ENCODE data around the gene HOXA11. TPM values are rescaled to one million over a fixed set of nuclear protein-coding genes. Genes with fewer than 3 reads are reported as not detected.
A peak's percentile ranks its signal among the peaks of the same experiment; 100 is the strongest.

Gene HOXA11
- total RNA-seq, 2 experiments from 2014 or later = not detected

DNA sequence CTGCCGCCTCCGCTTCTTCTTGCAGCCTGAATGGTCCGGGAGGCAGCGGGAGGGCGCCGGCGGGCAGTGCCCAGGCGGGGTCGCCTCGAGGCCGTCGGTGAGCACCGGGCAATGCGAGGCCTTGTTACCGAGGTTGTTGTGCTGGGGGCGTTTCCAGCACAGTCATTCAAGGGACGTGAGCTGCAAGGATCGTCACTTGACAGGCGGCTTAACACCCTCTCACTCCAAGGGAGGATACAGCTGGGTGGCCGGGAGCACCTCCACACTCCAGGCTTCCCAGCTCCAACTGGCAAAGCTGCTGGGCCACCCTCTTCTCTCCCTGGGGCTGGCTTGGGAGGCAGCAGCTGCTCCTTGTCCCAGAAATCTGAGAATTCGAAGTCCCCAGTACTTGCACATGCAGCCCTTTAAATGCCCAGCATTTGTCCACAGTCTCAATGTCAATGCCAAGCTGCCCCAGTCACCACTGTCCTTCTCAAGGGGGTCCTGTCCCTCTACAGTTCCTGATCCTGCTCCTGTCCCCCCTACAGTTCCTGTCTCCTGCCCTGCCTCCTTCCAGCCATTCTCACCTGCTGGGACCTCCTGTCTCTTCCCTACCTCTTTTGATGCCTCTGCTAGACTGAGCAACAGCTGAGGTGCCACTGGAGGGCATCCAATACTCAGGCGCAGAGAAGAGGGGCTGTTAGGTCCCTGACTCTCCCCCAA, 4.4 kb upstream of the HOXA11 start:
- H3K4me3 Mint-ChIP-seq = no peak overlapping the region
- CTCF ChIA-PET = interaction anchor here (1.9 to 2.7 kb wide), 2 partner anchors 10 to 28 kb away, joined by 5 to 11 read pairs; no protein-coding TSS in a partner anchor
- no peaks in the 10 kb centered on the region for H3K9me3 Mint-ChIP-seq
- DNase-seq = no peak
- intact Hi-C loops (cut with micrococcal nuclease) = loop anchor here (5.0 kb wide), 1 partner anchor 37 kb away; the partner anchor contains the start of gene HOXA3
- H3K27me3 Mint-ChIP-seq (ENCODE audit: low read depth) = peaks cover 91% of the 10 kb centered on the region
- H3K4me1 Mint-ChIP-seq (ENCODE audit: low read depth) = peaks cover 47% of the 10 kb centered on the region
- no peak overlapping the region for H3K27ac Mint-ChIP-seq
- H3K36me3 Mint-ChIP-seq (ENCODE audit: low read depth) = no peaks in the 10 kb centered on the region

GRCh38 chr7:27188386-27189294, 3.6 kb upstream of the HOXA11 start:
- peak; percentile 59 for DNase-seq
- H3K27me3 Mint-ChIP-seq (ENCODE audit: low read depth) = peaks cover 90% of the 10 kb centered on the region
- H3K9me3 Mint-ChIP-seq = no peaks in the 10 kb centered on the region
- intact Hi-C loops (cut with micrococcal nuclease) = loop anchor here (5.0 kb wide), 1 partner anchor 36 kb away; the partner anchor contains the start of gene HOXA3
- peaks cover 44% of the 10 kb centered on the region for H3K4me1 Mint-ChIP-seq (ENCODE audit: low read depth)
- CTCF ChIA-PET = interaction anchor here (0.7 to 2.7 kb wide), 3 partner anchors 10 to 1315 kb away, joined by 3 to 11 read pairs (median 5); no protein-coding TSS in a partner anchor
- no peaks in the 10 kb centered on the region for H3K36me3 Mint-ChIP-seq (ENCODE audit: low read depth)
- H3K4me3 Mint-ChIP-seq = peak overlapping the region; percentile 57
- H3K27ac Mint-ChIP-seq = no peak overlapping the region

DNA sequence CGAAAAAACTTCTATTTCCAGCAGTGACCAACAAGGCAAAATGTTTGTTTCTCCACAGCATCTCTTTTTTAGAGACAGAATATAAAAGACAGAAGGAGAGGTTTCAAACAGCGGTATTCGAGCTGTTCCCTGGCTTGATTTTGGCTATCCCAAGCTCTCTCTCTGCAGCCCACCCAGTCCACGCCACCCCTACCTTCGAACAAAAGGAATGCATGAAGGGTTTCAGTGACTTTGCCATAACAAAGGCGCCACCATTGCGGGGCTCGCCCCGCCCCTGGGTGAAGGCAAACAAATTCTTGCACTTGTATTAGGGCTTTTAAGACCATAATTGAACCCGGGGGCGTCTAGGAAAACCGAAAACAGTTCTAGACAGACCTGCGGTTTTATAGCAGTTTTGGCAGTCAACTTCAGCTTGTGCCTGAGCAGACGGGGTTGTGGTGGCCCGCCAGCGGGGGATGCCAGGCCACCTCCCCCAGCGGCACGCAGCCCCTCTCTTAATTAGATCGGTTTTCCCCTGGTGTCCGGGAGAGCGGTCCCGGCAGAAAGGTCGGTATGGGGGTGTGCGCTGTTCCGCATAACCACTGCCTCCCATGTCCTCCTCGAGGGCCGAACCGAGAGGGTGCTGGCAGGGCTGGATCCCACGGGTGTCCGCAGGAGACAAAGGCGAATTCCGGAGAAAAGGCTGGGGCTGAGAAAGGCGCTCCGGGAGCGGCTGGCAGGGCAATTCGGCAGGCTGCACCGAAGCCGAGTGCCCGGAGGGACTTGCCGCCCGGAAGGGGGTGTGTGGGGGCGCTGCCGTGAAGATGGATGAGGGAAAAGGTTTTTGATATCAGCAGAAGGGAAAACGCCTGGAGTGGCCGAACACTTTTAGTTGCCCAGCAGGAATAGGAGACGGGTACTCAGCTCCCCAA, 2.7 kb upstream of the HOXA11 start:
- no peak overlapping the region for H3K27ac Mint-ChIP-seq
- peaks cover 40% of the 10 kb centered on the region for H3K4me1 Mint-ChIP-seq (ENCODE audit: low read depth)
- DNase-seq = no peak
- H3K27me3 Mint-ChIP-seq (ENCODE audit: low read depth) = peaks cover 88% of the 10 kb centered on the region
- H3K4me3 Mint-ChIP-seq = peak overlapping the region; percentile 57
- CTCF ChIA-PET = interaction anchor here (0.6 to 1.9 kb wide), 5 partner anchors 8 to 1314 kb away, joined by 3 to 7 read pairs (median 3); partner anchors contain the start of gene HOXA13
- intact Hi-C loops (cut with micrococcal nuclease) = loop anchor here (5.0 kb wide), 1 partner anchor 35 kb away; the partner anchor contains the start of gene HOXA3
- H3K36me3 Mint-ChIP-seq (ENCODE audit: low read depth) = no peaks in the 10 kb centered on the region
- no peaks in the 10 kb centered on the region for H3K9me3 Mint-ChIP-seq

DNA sequence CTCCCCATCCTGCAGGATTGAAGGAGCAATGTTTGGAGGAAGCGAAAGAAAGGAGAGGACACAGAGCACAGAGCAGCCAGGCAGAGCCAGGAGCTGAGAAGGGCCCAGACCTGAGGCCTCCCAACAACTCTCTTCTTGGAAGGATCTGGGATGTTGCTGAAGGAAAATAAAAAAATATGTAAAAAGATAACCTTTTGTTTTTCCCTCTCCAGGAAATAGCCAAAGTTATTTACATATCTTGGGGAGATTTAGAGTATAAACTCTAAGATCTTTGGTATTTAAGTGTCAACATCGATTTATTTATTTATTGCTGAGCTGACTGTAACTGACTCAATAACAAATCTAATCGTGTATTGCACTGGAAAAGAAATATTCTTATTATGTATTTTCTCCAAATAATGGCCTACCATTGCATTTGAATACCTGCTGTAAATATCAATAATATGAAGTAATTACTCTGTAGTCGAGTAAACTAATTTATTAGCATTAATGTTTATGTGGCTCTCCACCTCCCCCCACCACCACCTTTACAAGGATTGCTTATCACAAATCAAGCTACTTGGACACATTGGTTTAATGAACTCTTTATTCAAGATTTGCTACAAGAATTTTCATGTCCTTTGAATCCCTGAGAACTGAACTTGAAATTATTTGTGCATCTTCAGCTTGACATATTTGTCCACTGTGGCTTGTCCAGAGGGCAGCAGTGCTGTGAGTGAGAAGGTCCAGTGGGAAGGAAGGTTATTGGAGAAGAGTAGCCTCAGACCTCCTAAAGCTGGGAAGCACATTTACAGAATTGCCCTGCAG, 1.8 kb upstream of the HOXA11 start:
- no peak overlapping the region for H3K4me3 Mint-ChIP-seq

GRCh38 chr7:27185854-27186667, 1.0 kb upstream of the HOXA11 start:
- Mint-ChIP-seq H3K27me3 (ENCODE audit: low read depth) (peaks cover 87% of the 10 kb centered on the region), H3K4me1 (ENCODE audit: low read depth) (peaks cover 37% of the 10 kb centered on the region), H3K36me3 (ENCODE audit: low read depth) (no peaks in the 10 kb centered on the region), H3K27ac (no peak overlapping the region), H3K9me3 (no peaks in the 10 kb centered on the region), H3K4me3 (peak overlapping the region; percentile 61)
- intact Hi-C loops (cut with micrococcal nuclease) = loop anchor here (1.0 to 5.0 kb wide), 2 partner anchors 18 to 34 kb away; partner anchors contain the start of gene HOXA3
- CTCF ChIA-PET = interaction anchor here (0.7 to 1.9 kb wide), 4 partner anchors 10 to 597 kb away, joined by 3 to 7 read pairs (median 3); partner anchors contain the start of gene HOXA13
- no peak for DNase-seq

More for the DNA sequence above, 1.8 kb upstream of the HOXA11 start:
- Mint-ChIP-seq H3K36me3 (ENCODE audit: low read depth) (no peaks in the 10 kb centered on the region), H3K9me3 (no peaks in the 10 kb centered on the region), H3K27me3 (ENCODE audit: low read depth) (peaks cover 88% of the 10 kb centered on the region), H3K4me1 (ENCODE audit: low read depth) (peaks cover 37% of the 10 kb centered on the region), H3K27ac (no peak overlapping the region)
- intact Hi-C loops (cut with micrococcal nuclease) = loop anchor here (5.0 kb wide), 1 partner anchor 35 kb away; the partner anchor contains the start of gene HOXA3
- no peak for DNase-seq
- CTCF ChIA-PET = interaction anchor here (0.7 to 1.9 kb wide), 5 partner anchors 9 to 596 kb away, joined by 3 to 7 read pairs (median 3); partner anchors contain the start of gene HOXA13

DNA sequence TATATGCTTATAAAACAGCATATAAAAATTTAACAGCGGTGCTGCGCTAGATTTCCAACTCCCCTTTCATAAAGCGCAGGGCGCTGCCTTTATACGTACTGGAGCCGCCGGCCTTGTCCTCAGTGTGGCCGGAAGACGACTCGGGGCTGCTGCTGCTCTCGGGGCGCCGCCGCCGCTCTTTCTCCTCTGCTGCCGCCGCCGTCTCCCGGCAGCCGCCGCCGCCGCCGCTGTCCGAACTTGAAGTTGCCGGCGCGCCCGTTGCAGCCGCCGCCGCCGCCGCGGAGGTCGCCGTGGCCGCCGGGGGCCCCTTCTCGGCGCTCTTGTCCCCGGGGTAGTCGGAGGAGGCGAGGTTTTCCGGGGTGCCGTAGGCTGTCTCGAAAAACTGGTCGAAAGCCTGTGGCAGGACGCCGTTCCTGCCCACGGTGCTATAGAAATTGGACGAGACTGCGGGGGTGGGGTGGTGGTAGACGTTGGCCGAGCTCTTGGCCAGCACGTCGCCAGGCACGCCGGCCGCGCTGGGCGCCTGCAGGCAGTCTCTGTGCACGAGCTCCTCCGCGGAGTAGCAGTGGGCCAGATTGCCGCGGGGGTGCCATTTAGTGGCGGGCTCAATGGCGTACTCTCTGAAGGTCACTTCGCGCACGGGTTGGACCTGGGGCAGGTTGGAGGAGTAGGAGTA, 557 bp downstream of the HOXA11 start:
- Mint-ChIP-seq H3K27me3 (ENCODE audit: low read depth) (peaks cover 82% of the 10 kb centered on the region), H3K4me1 (ENCODE audit: low read depth) (peaks cover 36% of the 10 kb centered on the region), H3K36me3 (ENCODE audit: low read depth) (no peaks in the 10 kb centered on the region), H3K4me3 (peak overlapping the region; percentile 61), H3K27ac (no peak overlapping the region), H3K9me3 (no peaks in the 10 kb centered on the region)
- intact Hi-C loops (cut with micrococcal nuclease) = loop anchor here (1.0 to 5.0 kb wide), 3 partner anchors 10 to 32 kb away; partner anchors contain the start of genes HOXA10 and HOXA3
- no peak for DNase-seq
- CTCF ChIA-PET = interaction anchor here (1.0 to 1.5 kb wide), 5 partner anchors 11 to 33 kb away, joined by 3 to 5 read pairs (median 3); no protein-coding TSS in a partner anchor

GRCh38 chr7:27183682-27184336, 1.2 kb downstream of the HOXA11 start:
- Mint-ChIP-seq H3K27me3 (ENCODE audit: low read depth) (peaks cover 82% of the 10 kb centered on the region), H3K9me3 (no peaks in the 10 kb centered on the region), H3K36me3 (ENCODE audit: low read depth) (no peaks in the 10 kb centered on the region), H3K4me3 (peak overlapping the region; percentile 43), H3K4me1 (ENCODE audit: low read depth) (peaks cover 35% of the 10 kb centered on the region), H3K27ac (no peak overlapping the region)
- DNase-seq = no peak
- CTCF ChIA-PET = interaction anchor here (0.7 to 1.5 kb wide), 4 partner anchors 12 to 325 kb away, joined by 3 to 7 read pairs (median 4); no protein-coding TSS in a partner anchor
- intact Hi-C loops (cut with micrococcal nuclease) = loop anchor here (1.0 kb wide), 1 partner anchor 10 kb away; the partner anchor contains the start of gene HOXA10

DNA sequence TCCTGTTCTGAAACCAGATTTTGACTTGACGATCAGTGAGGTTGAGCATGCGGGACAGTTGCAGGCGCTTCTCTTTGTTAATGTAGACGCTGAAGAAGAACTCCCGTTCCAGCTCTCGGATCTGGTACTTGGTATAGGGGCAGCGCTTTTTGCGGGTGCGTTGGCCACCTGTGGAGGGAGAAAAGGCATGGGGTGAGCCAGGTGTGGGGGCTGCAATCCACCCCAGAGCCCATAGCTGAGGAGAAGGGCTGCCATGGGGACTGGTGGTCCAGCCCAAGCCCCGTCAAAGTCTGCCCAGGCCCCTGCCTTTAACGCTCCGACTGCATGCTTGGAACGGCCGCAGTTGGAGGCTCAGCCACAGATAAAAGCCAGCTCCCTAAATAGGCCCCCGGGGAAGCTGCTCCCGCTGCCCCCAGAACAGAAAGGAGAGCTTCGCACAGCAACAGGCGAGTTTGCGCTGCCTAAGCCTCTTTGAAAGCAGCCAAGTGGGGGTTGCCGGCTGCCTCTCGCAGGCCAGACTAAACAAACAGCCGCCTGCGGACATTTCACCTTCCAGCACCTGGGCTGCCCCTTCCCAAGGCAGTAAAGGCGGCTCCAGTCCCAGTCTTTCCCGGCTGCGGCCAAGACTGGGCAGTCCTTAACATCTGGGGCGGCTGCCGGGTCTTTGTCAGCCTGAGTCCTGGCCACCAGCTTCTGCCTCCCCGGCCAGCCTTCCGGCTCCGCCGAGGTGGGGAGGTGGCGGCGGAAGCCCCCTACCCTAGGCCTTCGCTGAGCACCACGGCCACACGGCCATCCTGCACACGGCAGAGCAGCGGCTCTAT, 2.0 kb downstream of the HOXA11 start:
- CTCF ChIA-PET = interaction anchor here (0.7 to 1.5 kb wide), 6 partner anchors 13 to 325 kb away, joined by 3 to 7 read pairs (median 4); no protein-coding TSS in a partner anchor
- Mint-ChIP-seq H3K4me1 (ENCODE audit: low read depth) (peaks cover 28% of the 10 kb centered on the region), H3K36me3 (ENCODE audit: low read depth) (no peaks in the 10 kb centered on the region), H3K27ac (no peak overlapping the region), H3K4me3 (no peak overlapping the region), H3K27me3 (ENCODE audit: low read depth) (peaks cover 78% of the 10 kb centered on the region), H3K9me3 (no peaks in the 10 kb centered on the region)
- intact Hi-C loops (cut with micrococcal nuclease) = no loop called here
- no peak for DNase-seq

All from activated naive CD4-positive, alpha-beta T cell treated with anti-CD3 and anti-CD28 coated beads for 36 hours (primary cell).